Immature natural killer cell (primary cell): ENCODE data around the gene GPC6. TPM values are rescaled to one million over a fixed set of nuclear protein-coding genes. Genes with fewer than 3 reads are reported as not detected.
"Not testable (repeated sequence)": the region's sequence is repeated elsewhere in the genome, so short reads cannot be mapped to it uniquely, and the experiment has no call there.

Experiments used
- DNase-seq, 3 donors: peaks; one replicate each; pipeline ENCODE4 v3.0.0; 2022; ENCODE audit warnings: mixed read lengths in 1 of 3
- H3K27ac Mint-ChIP-seq, 6 donors: one replicate each; pipeline ENCODE4 v1.8.0; 2020; ENCODE audit warnings: mixed read lengths in 6 of 6, mild to moderate bottlenecking in 5 of 6, inconsistent platforms in 4 of 6, moderate library complexity in 3 of 6
- H3K27me3 Mint-ChIP-seq, 3 donors: one replicate each; pipeline ENCODE4 v1.8.0; 2020 to 2021; ENCODE audit warnings: low read depth in 3 of 3, mild to moderate bottlenecking in 3 of 3, mixed read lengths in 3 of 3, moderate library complexity in 3 of 3, inconsistent platforms in 1 of 3
- H3K36me3 Mint-ChIP-seq, 3 donors: one replicate each; pipeline ENCODE4 v1.8.0; 2020; ENCODE audit warnings: mixed read lengths in 3 of 3, inconsistent platforms in 2 of 3, mild to moderate bottlenecking in 2 of 3
- H3K4me1 Mint-ChIP-seq, 2 donors: one replicate each; pipeline ENCODE4 v1.8.0; 2020; ENCODE audit warnings: inconsistent platforms in 2 of 2, mild to moderate bottlenecking in 2 of 2, mixed read lengths in 2 of 2, moderate library complexity in 1 of 2
- H3K4me3 Mint-ChIP-seq, 5 donors: one replicate each; pipeline ENCODE4 v1.8.0; 2020; ENCODE audit warnings: mild to moderate bottlenecking in 5 of 5, mixed read lengths in 5 of 5, inconsistent platforms in 3 of 5, moderate library complexity in 3 of 5
- H3K9me3 Mint-ChIP-seq, 6 donors: one replicate each; pipeline ENCODE4 v1.8.0; 2020; ENCODE audit warnings: mild to moderate bottlenecking in 6 of 6, mixed read lengths in 6 of 6, inconsistent platforms in 4 of 6, moderate library complexity in 3 of 6
- polyA plus RNA-seq, 3 donors: library from polyadenylated mRNA; unstranded; fragments of 300-500 nt; fragmentation: Illumina TruSeq; gene quantifications; one replicate each; pipeline ENCODE4 v1.2.3, GENCODE V29; 2021

The GPC6 gene
- polyA plus RNA-seq, 3 donors from 2014 or later: not detected

- Mint-ChIP-seq H3K9me3 (peaks cover 0 to 13% (median 7%) of the 10 kb centered on the region in 6 donors), H3K4me1 (no peaks in the 10 kb centered on the region), H3K27me3 (peaks cover 0 to 2% (median 0%) of the 10 kb centered on the region in 3 donors), H3K4me3 (no peak overlapping the region), H3K27ac (no peak overlapping the region), H3K36me3 (no peaks in the 10 kb centered on the region)
- DNase-seq: no peak
Observed at GRCh38 chr13:93446238-93446637, 219.6 kb downstream of the GPC6 start.

GRCh38 chr13:93450191-93450621 is 223.6 kb downstream of the GPC6 start:
- Mint-ChIP-seq H3K27ac (no peak overlapping the region), H3K9me3 (peaks cover 0 to 19% (median 6%) of the 10 kb centered on the region in 6 donors), H3K4me1 (no peaks in the 10 kb centered on the region), H3K27me3 (peaks cover 0 to 2% (median 0%) of the 10 kb centered on the region in 3 donors), H3K36me3 (no peaks in the 10 kb centered on the region), H3K4me3 (no peak overlapping the region)
- no peak for DNase-seq

GRCh38 chr13:93450761-93451160 is 224.2 kb downstream of the GPC6 start:
- no peak overlapping the region for H3K4me3 Mint-ChIP-seq
- peaks cover 0 to 2% (median 0%) of the 10 kb centered on the region in 3 donors for H3K27me3 Mint-ChIP-seq
- no peaks in the 10 kb centered on the region for H3K4me1 Mint-ChIP-seq
- H3K9me3 Mint-ChIP-seq: peaks cover 0 to 20% (median 6%) of the 10 kb centered on the region in 6 donors
- no peak for DNase-seq
- no peak overlapping the region for H3K27ac Mint-ChIP-seq
- no peaks in the 10 kb centered on the region for H3K36me3 Mint-ChIP-seq

- not testable (repeated sequence) for H3K27me3 Mint-ChIP-seq, H3K36me3 Mint-ChIP-seq, H3K4me1 Mint-ChIP-seq, H3K4me3 Mint-ChIP-seq, H3K27ac Mint-ChIP-seq, DNase-seq
- H3K9me3 Mint-ChIP-seq: peaks cover 0 to 28% (median 8%) of the 10 kb centered on the region in 6 donors
Observed at GRCh38 chr13:93454676-93455235, 228.1 kb downstream of the GPC6 start.

- no peak for DNase-seq
- Mint-ChIP-seq H3K4me3 (no peak overlapping the region), H3K27me3 (peaks cover 0 to 4% (median 0%) of the 10 kb centered on the region in 3 donors), H3K27ac (no peak overlapping the region), H3K4me1 (no peaks in the 10 kb centered on the region), H3K9me3 (peaks cover 0 to 28% (median 8%) of the 10 kb centered on the region in 6 donors), H3K36me3 (no peaks in the 10 kb centered on the region)
Observed at GRCh38 chr13:93455861-93456260, 229.3 kb downstream of the GPC6 start.

GRCh38 chr13:93460005-93460404 is 233.4 kb downstream of the GPC6 start:
- Mint-ChIP-seq H3K36me3 (no peaks in the 10 kb centered on the region), H3K4me1 (no peaks in the 10 kb centered on the region), H3K9me3 (peaks cover 4 to 34% (median 6%) of the 10 kb centered on the region in 6 donors), H3K4me3 (no peak overlapping the region), H3K27me3 (peaks cover 0 to 2% (median 0%) of the 10 kb centered on the region in 3 donors), H3K27ac (no peak overlapping the region)
- DNase-seq: no peak

- no peaks in the 10 kb centered on the region for H3K4me1 Mint-ChIP-seq
- no peak overlapping the region for H3K4me3 Mint-ChIP-seq
- peaks cover 0 to 2% (median 0%) of the 10 kb centered on the region in 3 donors for H3K27me3 Mint-ChIP-seq
- DNase-seq: no peak
- no peaks in the 10 kb centered on the region for H3K36me3 Mint-ChIP-seq
- no peak overlapping the region for H3K27ac Mint-ChIP-seq
- peaks cover 0 to 22% (median 7%) of the 10 kb centered on the region in 6 donors for H3K9me3 Mint-ChIP-seq
Observed at GRCh38 chr13:93462151-93462550, 235.5 kb downstream of the GPC6 start.

GRCh38 chr13:93466502-93467036 is 240.0 kb downstream of the GPC6 start:
- Mint-ChIP-seq H3K27me3 (no peaks in the 10 kb centered on the region), H3K27ac (no peak overlapping the region), H3K36me3 (no peaks in the 10 kb centered on the region)

GRCh38 chr13:93467175-93467574 is 240.6 kb downstream of the GPC6 start:
- Mint-ChIP-seq H3K4me3 (no peak overlapping the region), H3K36me3 (no peaks in the 10 kb centered on the region), H3K27me3 (no peaks in the 10 kb centered on the region), H3K4me1 (no peaks in the 10 kb centered on the region), H3K9me3 (peaks cover 4 to 25% (median 12%) of the 10 kb centered on the region in 6 donors), H3K27ac (no peak overlapping the region)
- DNase-seq: no peak

More at GRCh38 chr13:93466502-93467036, 240.0 kb downstream of the GPC6 start:
- Mint-ChIP-seq H3K9me3 (peaks cover 0 to 26% (median 10%) of the 10 kb centered on the region in 6 donors), H3K4me1 (no peaks in the 10 kb centered on the region), H3K4me3 (no peak overlapping the region)
- DNase-seq: no peak

- no peaks in the 10 kb centered on the region for H3K4me1 Mint-ChIP-seq
- H3K36me3 Mint-ChIP-seq: no peaks in the 10 kb centered on the region
- H3K9me3 Mint-ChIP-seq: peaks cover 4 to 21% (median 13%) of the 10 kb centered on the region in 6 donors
- no peak overlapping the region for H3K27ac Mint-ChIP-seq
- no peaks in the 10 kb centered on the region for H3K27me3 Mint-ChIP-seq
- H3K4me3 Mint-ChIP-seq: no peak overlapping the region
- no peak for DNase-seq
Observed at GRCh38 chr13:93468433-93468832, 241.8 kb downstream of the GPC6 start.

GRCh38 chr13:93472296-93472695 is 245.7 kb downstream of the GPC6 start:
- Mint-ChIP-seq H3K27me3 (no peaks in the 10 kb centered on the region), H3K27ac (no peak overlapping the region), H3K36me3 (no peaks in the 10 kb centered on the region), H3K4me1 (no peaks in the 10 kb centered on the region), H3K4me3 (no peak overlapping the region), H3K9me3 (peaks cover 4 to 19% (median 7%) of the 10 kb centered on the region in 6 donors)
- no peak for DNase-seq

- Mint-ChIP-seq H3K9me3 (peaks cover 4 to 19% (median 7%) of the 10 kb centered on the region in 6 donors), H3K36me3 (no peaks in the 10 kb centered on the region), H3K4me1 (no peaks in the 10 kb centered on the region), H3K4me3 (no peak overlapping the region), H3K27ac (no peak overlapping the region), H3K27me3 (no peaks in the 10 kb centered on the region)
- no peak for DNase-seq
Observed at GRCh38 chr13:93472814-93473296, 246.2 kb downstream of the GPC6 start.

- no peaks in the 10 kb centered on the region for H3K27me3 Mint-ChIP-seq
- H3K4me3 Mint-ChIP-seq: no peak overlapping the region
- no peaks in the 10 kb centered on the region for H3K4me1 Mint-ChIP-seq
- peaks cover 4 to 22% (median 7%) of the 10 kb centered on the region in 6 donors for H3K9me3 Mint-ChIP-seq
- no peak overlapping the region for H3K27ac Mint-ChIP-seq
- no peaks in the 10 kb centered on the region for H3K36me3 Mint-ChIP-seq
- DNase-seq: no peak
Observed at GRCh38 chr13:93473441-93474270, 247.0 kb downstream of the GPC6 start.

GRCh38 chr13:93476175-93476574 is 249.6 kb downstream of the GPC6 start:
- Mint-ChIP-seq H3K4me1 (no peaks in the 10 kb centered on the region), H3K27me3 (no peaks in the 10 kb centered on the region), H3K9me3 (peaks cover 0 to 23% (median 5%) of the 10 kb centered on the region in 6 donors), H3K27ac (no peak overlapping the region), H3K4me3 (no peak overlapping the region), H3K36me3 (no peaks in the 10 kb centered on the region)
- DNase-seq: no peak
